Forelimb muscle (tissue), 1 donor: Measurements from ENCODE around the gene HNRNPUL1. TPM values are rescaled to one million over a fixed set of nuclear protein-coding genes. Genes with fewer than 3 reads are reported as not detected.
"Not testable (repeated sequence)": the region's sequence is repeated elsewhere in the genome, so short reads cannot be mapped to it uniquely, and the experiment has no call there.

Experiments used
- DNase-seq: peaks from one replicate; pipeline ENCODE4 v3.0.0-alpha.2; 2013; ENCODE audit warnings: low read depth
- polyA plus RNA-seq: library from polyadenylated mRNA; unstranded; fragments of 120-200 nt; gene quantifications from one replicate; pipeline ENCODE4 v1.2.1, GENCODE V29; 2013; ENCODE audit not compliant: insufficient read length

Gene HNRNPUL1
- polyA plus RNA-seq, 1 donor, result 145 TPM

DNA sequence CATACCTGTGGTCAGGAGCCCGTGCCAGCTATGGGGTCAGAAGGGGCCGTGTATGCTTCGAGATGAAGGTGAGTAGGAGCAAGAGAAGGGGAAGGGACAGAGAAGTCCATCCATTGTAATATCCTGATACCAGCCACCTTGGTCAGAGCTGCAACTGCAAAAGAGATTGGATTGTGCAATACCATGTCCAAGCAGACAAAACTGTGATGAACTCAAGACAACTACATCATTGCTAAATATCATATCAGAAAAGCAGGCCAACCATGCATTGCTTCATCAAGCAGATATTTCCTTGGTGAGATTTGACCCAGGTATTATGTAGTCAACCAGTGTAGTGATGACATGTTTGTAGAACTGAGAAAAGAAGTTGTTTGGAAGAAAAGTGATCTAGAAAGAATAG is 12.1 kb downstream of the HNRNPUL1 start:
- no peak for DNase-seq

DNA sequence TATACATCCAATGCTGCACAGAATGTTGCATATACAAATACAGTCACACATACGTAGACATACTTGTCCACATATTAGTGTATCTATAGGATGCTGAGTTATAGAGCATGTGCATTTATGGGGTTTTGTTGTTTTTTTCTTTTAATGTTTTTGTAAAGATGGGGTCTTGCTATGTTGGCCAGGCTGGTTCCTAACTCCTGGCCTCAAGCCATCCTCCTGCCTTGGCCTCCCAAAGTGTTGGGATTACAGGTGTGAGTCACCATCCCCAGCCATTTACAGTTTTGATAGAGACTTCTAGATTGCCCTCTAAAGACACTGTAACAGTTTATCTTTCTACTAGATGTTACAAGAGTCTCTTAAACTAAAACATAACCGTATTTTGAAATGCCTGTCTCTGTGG is 14.3 kb downstream of the HNRNPUL1 start:
- DNase-seq, result no peak

DNA sequence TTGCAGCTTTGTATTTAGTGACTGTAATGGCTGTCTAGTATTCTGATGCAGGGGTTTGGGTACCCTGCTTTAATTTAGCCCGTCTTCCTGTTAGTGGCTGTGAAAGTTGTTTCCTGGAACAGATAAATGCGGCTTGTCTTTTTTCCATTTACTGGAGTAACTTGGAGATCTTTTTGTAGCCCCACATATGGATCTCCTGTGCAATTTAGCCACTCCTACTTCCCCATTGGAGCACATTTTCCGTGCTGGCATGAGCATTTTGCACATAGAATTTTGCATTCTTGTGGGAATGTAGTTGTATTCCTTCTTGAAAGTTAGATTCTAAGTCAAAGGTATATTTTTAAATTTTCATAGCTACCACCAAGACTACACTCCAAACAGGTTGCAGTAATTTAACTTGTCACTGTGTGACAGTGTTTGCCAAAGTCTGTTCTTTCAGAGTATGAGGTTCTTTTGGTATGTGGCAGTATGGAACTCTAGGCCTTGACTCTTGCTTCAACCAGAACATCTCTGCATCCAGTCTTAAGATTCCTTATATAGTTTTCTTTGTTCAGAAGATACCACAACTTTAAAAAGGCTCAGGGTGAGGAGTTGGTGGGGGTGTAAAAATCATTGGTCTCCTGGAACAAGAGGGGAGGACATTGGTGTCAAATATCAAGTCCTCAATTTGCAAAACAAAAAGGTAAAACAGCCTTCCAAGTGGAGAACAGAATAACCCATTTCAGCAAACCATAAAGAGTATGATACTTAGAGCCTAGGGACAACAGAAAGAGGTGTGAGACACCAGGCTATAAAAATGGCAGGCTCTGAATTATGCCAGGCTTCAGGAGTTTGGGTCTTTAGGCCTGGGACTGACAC is 24.7 kb downstream of the HNRNPUL1 start:
- no peak for DNase-seq

DNA sequence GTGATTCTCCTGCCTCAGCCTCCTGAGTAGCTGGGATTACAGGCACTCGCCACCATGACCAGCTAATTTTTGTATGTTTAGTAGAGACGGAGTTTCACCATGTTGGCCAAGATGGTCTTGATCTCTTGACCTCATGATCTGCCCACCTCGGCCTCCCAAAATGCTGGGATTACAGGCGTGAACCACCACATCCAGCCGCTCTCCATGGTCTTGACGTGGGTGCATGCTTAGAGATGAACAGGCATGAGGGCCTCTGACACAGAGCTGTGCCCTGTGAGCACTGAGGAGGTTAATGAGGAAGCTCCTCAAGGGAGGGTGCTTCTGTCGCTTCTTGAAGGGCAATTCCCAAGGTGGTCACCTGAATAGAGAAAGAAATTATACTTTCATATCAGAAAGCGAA is 25.6 kb downstream of the HNRNPUL1 start:
- not testable (repeated sequence) for DNase-seq

DNA sequence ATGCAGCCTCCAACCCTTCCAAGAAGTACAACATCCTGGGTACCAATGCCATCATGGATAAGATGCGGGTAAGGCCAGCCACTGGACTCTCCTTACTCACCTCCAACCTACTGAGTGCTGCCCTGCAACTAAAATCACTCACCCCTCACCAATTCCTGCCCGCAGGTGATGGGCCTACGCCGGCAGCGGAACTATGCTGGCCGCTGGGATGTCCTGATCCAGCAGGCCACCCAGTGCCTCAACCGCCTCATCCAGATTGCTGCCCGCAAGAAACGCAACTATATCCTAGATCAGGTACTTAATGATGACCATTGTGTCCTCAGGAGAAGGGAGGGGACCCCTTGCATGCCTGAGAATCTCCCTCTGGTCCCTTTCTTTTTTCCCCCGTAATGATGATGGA is 30.2 kb downstream of the HNRNPUL1 start:
- no peak for DNase-seq

DNA sequence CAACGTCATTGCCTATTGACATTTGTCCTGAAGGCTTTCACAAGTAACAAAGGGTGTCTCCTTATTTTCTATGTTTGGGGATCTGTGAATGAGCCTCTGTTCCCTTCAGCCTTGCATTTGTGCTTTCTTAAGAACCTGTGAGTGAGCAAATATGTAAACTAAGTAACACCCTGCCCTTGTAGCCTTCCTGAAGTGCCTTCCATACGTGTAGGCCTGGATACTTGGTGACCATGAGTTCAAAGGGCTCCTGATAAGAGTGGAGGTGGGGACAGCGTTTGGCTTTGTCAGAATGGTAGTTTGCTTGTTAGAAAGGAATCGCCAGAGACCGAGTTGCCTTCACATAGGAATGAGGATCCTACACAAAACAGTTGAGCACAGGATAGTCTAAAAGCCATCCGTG is 31.3 kb downstream of the HNRNPUL1 start:
- DNase-seq, result no peak

DNA sequence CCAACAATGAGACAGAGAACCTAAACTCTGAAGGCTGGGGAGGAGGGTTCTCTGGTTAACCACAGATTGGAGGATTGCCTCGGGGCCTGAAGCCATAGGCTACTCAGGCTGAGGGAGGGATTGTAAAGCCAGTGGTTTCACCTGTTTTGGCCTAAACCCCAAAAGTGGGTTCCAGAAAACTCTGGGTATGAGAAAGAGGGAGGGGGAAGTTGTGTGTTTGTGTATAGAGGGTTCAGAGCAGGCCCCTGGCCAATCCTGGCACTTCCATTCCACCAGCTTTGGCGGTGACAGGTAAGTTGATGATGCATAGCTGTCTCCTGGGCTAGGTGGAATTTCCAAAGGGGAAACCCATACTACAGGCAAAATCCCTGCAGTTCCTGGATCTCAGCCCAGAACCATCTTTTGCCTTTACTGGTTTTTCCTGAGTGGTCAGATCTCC is 32.3 kb downstream of the HNRNPUL1 start:
- no peak for DNase-seq

DNA sequence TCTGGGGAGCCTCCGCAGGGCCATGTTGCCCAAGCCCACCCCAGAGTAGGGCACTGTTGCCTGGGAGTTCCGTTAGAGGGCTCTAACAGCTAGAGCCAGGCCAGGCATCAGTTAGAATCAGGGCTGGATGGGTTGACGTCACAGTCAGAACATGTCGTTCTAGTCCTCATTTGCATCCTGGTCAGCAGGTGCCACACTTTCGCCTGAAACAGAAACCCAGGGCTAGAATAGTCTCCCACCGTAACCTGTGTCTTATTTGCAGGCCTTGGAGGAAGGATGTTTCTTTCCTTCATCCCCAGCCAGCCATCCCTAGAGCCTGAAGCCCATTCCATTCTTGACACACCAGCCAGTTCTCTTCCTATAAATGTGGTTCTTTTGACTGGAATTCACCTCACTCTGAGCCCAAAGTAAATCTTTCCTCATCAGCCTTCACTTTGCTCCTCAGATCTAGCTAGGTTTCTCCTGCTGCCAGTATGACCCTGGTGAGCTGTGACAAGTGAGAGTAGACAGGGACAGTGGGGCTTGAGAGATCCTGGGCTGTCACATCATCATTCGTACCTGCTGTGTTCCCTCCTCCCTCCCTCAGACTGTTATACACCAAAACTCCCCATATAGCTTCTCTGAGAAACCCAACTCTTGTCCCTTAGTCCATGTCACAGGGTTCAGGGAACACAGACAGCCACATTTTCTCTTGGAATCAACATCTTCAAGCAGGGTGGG is 33.6 kb downstream of the HNRNPUL1 start:
- no peak for DNase-seq

DNA sequence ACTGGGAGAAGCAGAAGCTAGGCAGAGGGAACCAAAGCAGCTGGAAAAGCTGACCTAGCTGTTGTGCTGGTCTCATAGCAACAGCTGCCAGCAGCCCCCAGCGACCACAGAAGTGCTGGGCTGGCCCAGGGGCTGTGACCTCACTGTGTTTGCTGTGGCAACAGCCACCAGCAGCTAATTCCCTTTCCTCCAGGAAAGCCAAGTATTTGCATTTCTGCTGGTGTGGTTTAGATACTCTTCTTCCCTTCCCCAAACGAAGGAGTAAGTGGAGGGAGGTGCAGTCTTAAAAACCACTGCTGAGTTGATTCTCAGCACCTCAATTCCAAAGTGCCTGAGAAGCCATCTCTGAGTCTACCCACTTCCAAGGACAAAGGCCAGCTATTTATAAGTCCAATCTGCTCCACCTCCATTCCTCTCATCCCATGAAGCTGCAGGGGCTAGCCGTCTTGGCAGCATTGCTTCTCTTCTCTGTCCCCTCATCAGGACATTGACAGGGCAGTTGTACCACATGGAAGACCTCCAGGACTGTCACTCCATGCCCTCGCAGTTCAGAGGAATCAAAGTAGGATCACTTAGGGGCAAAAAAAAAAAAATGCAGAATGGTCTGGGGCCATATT is 34.3 kb downstream of the HNRNPUL1 start:
- peak; percentile 76 for DNase-seq

DNA sequence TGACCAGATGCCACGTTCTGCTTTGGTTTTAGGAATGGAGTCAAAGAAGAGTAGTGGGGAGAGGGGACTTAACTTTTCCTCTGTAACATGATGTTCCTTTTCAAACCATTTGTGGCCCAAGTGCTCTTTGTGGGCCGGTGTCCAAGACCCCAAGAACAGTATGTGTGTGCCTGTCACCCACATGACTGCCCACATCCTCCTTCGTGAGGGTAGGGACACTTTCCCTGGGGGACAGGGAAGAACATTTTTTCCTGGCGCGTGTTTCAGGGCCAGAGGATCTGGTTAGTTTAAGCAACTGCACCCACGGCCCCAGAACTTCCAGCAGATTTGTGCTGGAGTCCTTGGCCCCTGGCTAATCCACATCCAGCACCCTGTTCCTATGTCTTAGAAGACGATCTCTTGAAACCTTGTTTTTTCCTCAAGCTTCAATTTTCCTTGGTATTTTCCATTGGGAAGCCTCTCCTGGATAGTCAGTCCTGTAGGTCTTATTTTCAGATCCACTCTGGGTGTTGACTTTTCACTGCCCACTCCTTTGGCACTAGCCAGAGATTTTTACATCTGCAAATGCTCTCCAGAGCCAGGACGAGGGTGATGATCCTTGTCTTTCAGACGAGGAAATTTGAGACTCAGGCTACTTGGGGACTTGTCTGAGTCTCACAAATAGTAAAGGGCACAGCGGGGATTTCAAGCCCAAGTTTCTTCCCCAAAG is 35.0 kb downstream of the HNRNPUL1 start:
- no peak for DNase-seq

DNA sequence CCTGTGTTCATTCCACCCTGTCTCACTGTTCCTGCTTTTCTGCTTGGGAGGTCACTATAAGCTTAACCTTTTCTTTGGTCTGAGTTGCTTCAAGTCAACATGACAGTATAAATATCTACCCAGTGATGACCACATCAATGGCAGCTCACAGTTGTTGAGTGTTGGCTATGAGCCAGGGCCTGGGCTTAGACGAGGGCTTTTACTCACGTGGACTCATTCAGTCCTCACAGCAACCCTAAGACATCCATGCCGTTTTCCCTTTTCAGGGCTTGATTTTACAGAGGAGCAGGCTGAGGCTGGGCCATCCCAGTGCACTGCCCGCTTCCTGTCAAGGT is 35.5 kb downstream of the HNRNPUL1 start:
- DNase-seq, result no peak

DNA sequence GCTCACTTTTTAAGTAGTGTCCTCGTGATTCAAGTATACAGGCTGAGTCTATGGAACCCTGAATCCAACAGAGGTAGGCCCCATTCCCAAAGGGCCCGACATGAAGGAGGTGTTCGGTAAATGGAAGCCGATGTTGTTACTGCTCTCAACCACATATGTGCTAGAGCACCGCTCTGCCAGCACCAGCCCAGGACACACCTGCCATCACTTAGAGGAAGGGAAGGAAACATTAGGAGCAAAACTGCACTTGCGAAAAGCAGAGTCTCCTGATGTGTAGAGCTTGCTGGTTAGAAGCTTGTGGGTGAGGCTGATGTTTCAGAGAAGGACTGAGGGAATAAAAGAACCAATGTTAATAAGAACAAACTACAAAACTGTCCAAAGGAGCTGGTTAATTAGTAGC is 36.4 kb downstream of the HNRNPUL1 start:
- DNase-seq, result no peak

DNA sequence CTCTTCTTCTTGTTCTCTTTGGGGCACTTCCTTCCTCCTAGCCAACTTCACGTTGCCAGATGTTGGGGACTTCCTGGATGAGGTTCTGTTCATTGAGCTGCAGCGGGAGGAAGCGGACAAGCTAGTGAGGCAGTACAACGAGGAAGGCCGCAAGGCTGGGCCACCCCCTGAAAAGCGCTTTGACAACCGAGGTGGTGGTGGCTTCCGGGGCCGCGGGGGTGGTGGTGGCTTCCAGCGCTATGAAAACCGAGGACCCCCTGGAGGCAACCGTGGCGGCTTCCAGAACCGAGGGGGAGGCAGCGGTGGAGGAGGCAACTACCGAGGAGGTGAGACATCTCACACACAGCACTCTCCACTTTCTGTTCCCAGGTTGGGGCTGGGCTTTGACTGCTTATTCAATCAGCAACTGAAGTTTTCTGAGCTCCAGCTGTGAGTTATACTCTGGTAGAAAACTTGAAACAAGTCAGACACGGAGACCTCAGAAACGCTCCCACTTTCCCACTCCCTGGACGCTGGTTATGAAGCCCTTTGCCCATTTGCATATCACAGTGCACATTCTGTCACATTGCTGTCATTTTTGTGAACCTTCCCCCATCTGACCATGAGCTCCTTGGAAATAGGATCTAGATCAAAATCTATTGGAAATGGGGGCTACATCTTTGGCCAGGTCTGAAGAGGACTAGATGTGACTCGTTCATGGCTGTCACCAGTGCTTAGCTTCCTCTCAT is 38.6 kb downstream of the HNRNPUL1 start:
- no peak for DNase-seq

DNA sequence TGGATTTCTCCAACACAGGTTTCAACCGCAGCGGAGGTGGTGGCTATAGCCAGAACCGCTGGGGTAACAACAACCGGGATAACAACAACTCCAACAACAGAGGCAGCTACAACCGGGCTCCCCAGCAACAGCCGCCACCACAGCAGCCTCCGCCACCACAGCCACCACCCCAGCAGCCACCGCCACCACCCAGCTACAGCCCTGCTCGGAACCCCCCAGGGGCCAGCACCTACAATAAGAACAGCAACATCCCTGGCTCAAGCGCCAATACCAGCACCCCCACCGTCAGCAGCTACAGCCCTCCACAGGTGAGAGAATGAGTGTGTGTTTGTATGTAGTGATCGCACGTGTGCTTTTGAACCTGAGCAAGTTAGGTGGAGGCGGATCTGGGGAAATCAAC is 39.8 kb downstream of the HNRNPUL1 start:
- DNase-seq, result no peak

DNA sequence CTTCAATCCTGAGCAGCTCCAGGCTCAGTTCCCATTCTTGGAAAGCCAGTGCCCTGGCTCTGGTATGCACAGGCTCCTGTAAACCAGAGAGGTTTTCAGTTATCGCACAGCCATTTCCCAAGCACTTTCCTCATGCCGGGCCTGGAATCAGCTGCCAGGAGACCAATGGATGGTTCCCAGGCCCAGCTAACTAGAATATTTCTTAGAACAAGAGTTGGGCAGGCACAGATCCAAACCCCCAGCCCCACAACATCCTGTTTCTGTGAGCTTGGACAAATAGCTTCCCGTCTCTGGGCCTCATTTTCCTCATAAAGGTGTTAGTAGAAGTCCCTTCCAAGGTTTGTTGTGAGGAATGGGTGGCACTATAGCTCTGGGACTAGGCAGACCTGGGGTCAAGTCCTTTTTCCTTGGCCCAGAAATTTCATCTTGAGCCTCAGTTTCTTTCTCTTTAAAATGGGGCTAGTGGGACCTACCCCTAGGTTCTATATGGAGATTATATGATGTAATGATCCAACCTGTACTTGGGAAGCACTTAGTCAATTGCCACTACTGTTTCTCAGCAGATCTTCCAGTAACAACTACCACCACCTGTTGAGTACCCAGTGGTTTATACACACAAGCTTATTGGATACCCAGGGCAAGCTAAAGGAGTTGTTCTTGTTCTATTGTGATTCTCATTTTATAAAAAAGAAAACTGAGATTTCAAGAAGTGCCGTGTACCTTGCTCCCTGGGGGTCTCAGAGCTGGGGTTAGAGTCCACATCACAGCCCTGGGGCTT is 40.7 kb downstream of the HNRNPUL1 start:
- DNase-seq, result no peak

DNA sequence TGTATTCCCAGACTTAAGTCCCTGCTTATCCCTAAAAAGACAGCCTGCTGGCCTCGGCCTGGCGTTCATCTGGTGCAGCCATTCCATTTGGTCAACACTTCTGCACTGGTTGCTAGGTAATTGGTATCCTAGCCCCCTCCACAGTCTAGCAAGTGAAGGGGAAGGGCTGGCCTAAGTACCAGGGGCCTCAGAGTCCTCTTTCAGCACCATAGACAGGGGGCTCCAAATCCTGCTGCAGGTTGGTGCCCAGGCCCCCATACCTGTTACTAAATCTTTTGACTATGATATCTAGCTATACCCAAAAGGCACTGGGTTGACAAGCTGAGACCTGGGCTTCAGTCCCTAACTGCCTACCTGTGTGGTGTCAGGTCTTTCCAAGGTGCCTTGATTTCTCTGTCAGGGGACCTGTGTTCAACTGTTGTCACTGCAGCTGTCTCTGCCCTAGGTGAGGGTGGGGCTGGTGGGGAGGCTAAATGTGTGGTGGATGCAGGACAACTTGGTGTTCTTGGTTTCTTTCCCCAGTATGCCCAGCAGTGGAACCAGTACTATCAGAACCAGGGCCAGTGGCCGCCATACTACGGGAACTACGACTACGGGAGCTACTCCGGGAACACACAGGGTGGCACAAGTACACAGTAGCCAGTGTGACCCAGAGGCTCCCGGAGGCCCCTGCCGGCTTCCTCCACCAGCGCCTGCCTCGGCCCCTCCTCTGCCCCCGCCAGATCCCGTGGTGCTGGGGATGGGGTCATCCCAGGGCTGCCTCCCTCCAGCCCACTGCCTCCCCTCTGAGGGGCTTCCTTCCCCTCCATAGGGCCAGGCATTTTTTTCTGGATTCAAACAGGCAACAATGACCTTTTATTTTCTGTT is 42.0 kb downstream of the HNRNPUL1 start:
- no peak for DNase-seq

DNA sequence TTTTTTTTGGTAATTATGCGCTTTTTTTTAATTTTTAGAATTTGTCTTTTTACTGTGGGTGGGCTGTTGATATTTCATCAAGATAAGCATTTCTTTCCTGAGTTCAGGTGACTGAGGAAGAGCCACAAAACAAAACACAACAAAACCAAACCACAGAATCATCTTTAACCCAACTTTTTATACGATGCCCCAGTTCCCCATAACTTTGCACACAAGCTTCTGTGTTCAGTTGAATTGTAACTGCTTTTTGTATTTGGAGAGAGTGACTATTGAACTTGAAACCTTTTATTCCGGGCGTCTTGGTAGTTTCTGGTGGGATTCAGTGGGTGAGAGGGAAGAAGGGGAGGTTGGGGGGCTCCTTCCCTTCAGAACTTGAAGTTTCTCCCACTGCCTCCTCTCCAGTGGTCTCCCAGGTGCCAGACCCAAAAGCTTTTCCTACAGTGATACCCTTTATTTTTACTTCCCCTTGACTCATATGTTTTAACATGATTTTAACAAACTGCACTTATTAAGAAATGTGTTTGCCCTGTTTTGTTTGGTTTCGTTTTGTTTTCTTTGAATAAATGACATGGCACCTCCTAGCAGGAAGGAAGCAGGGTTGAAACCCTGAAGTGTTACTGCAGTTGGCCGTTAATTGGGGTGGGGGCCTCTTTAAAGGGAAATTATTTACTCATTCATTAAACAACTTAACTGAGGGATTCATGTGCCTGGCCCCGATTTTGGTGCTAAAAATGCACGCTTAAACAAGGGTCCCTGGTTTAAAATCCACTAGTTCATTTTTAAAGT is 43.1 kb downstream of the HNRNPUL1 start:
- no peak for DNase-seq

DNA sequence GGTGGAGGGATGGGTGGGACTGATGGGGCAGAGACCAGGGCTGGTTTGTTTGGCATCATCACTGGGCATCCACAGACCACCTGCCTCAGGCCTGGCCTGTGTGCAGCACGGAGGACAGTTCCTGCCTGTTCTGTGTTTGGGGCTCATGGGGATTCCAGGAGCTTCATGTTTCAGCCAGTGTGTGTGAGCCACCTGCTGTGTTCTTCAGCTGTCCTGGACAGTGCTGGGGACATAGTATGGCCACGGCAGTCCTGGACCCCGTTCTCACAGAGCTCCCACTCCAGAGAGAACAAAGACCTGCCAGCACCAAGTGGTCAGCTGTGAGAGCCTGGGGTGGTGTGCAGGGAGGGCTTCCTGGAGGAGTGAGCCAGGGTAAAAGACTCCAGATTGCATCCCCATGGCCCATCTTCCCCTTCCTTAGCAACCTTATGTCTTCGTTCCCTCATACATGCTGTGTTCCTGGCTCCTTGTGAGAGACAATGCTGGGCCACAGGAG is 43.8 kb downstream of the HNRNPUL1 start:
- DNase-seq, result no peak
